ENCODE results near the gene UPK1A.

UPK1A gene

GRCh38 chr19:35666251-35666913, at the start of gene UPK1A:
Gene UPK1A, plus strand, starts transcription at chr19:35666517. Its CDS starts 296 bp downstream, at chr19:35666813.
- H3K4me3 ChIP-seq (ENCODE audit: low read depth, low read length): no peak within 1 kb of the TSS
- no peak for DNase-seq (ENCODE audit: low read depth)
- no peak for TF ChIP-seq CTCF (IDR thresholded peaks at IDR 0.05; ENCODE audit: insufficient read depth, low read depth, low read length, missing control alignments)

DNA sequence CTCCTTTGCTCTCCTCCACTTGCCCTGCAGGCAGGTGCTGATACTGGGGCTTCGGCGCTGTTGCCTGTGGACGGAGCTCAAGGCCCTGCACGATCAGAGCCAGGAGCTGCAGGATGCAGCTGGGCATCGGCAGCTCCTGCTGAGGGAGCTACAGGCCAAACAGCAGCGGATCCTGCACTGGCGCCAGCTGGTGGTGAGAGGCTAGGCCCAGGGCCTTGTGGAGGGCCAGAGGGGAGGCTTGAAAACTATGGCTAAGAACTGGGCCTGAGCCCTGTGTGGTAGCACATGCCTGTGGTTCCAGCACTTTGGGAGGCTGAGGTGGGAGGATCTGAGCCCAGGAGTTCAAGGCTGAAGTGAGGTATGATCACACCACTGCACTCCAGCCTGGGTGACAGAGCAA, 47.5 kb upstream of the UPK1A start:
- no peak overlapping the region for H3K4me3 ChIP-seq (ENCODE audit: low read depth, low read length)
- TF ChIP-seq CTCF (IDR thresholded peaks at IDR 0.05; ENCODE audit: insufficient read depth, low read depth, low read length, missing control alignments): no peak
- DNase-seq (ENCODE audit: low read depth): no peak

GRCh38 chr19:35619290-35619923, 46.9 kb upstream of the UPK1A start:
- TF ChIP-seq CTCF (IDR thresholded peaks at IDR 0.05; ENCODE audit: insufficient read depth, low read depth, low read length, missing control alignments): no peak
- H3K4me3 ChIP-seq (ENCODE audit: low read depth, low read length): no peak overlapping the region
- DNase-seq (ENCODE audit: low read depth): no peak

DNA sequence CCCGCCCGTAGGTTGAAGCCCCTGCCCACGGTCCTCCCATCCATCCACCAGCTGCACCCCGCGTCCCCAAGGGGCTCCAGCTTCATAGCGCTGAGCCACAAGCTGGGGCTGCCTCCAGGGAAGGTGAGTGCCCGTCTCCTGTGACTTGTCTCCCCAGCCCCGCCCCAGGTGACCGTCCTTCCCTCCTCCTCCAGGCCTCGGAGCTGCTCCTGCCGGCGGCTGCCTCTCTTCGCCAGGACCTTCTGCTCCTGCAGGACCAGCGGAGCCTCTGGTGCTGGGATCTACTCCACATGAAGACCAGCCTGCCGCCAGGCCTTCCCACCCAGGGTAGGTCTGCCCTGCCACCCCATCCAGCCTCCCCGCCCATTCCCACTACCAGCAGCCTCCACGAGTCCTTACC, 46.3 kb upstream of the UPK1A start:
- H3K4me3 ChIP-seq (ENCODE audit: low read depth, low read length): no peak overlapping the region
- TF ChIP-seq CTCF (IDR thresholded peaks at IDR 0.05; ENCODE audit: insufficient read depth, low read depth, low read length, missing control alignments): no peak
- no peak for DNase-seq (ENCODE audit: low read depth)

GRCh38 chr19:35621708-35622107, 44.6 kb upstream of the UPK1A start:
- no peak for TF ChIP-seq CTCF (IDR thresholded peaks at IDR 0.05; ENCODE audit: insufficient read depth, low read depth, low read length, missing control alignments)
- H3K4me3 ChIP-seq (ENCODE audit: low read depth, low read length): no peak overlapping the region
- no peak for DNase-seq (ENCODE audit: low read depth)

DNA sequence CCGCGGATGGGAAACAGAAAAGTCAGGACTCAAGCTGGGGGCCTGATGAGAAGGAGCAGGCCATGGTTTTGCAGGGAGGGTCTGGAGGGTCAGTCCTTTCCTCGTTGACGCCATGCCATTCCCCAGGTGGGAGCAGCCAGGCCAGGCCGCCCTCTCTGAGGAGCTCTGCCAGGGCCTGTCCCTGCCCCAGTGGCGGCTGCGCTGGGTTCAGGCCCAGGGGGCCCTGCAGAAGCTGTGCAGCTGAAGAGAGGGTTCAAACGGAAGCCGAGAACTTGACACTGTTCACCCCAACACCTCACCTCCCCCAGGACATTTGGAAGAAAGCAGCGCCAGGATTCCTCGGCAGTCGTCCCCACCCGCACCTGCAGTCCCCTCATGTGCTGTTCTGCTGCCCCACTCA, 43.6 kb upstream of the UPK1A start:
- DNase-seq (ENCODE audit: low read depth): no peak
- no peak for TF ChIP-seq CTCF (IDR thresholded peaks at IDR 0.05; ENCODE audit: insufficient read depth, low read depth, low read length, missing control alignments)
- no peak overlapping the region for H3K4me3 ChIP-seq (ENCODE audit: low read depth, low read length)

Measured in GM12865 (cell line).